ENCODE measurements around the gene KIZ.

Gene KIZ

DNA sequence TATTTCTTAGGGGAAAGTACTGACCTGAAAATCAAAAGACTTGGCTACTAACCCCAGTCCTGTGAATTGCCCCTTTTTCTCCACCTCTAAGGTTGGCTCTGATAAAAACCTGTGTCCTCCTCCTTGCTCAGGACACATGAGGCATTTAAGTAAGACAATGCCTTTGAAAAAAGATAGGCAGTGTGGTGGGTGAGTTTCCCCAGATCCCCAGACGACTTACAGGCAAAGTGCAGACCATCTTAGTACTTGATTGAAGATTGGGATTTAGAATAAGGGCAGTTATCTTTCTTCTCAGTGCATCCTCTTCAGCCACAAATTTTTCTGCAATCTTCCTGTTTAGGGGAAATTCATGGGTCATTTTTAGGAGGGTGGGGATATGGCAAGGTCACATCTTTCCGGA, 87.8 kb downstream of the KIZ start:
- TF ChIP-seq POLR2A (IDR thresholded peaks at IDR 0.05; ENCODE audit: extremely low read depth, insufficient read length) (no peak), MYC (IDR thresholded peaks at IDR 0.05; ENCODE audit: low read depth, low read length) (no peak), MAX (IDR thresholded peaks at IDR 0.05; ENCODE audit: low read depth, low read length) (no peak)
- TF ChIP-seq, protein P1, sequence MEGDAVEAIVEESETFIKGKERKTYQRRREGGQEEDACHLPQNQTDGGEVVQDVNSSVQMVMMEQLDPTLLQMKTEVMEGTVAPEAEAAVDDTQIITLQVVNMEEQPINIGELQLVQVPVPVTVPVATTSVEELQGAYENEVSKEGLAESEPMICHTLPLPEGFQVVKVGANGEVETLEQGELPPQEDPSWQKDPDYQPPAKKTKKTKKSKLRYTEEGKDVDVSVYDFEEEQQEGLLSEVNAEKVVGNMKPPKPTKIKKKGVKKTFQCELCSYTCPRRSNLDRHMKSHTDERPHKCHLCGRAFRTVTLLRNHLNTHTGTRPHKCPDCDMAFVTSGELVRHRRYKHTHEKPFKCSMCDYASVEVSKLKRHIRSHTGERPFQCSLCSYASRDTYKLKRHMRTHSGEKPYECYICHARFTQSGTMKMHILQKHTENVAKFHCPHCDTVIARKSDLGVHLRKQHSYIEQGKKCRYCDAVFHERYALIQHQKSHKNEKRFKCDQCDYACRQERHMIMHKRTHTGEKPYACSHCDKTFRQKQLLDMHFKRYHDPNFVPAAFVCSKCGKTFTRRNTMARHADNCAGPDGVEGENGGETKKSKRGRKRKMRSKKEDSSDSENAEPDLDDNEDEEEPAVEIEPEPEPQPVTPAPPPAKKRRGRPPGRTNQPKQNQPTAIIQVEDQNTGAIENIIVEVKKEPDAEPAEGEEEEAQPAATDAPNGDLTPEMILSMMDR (IDR thresholded peaks at IDR 0.05; ENCODE audit: low read depth, low read length) = no peak

DNA sequence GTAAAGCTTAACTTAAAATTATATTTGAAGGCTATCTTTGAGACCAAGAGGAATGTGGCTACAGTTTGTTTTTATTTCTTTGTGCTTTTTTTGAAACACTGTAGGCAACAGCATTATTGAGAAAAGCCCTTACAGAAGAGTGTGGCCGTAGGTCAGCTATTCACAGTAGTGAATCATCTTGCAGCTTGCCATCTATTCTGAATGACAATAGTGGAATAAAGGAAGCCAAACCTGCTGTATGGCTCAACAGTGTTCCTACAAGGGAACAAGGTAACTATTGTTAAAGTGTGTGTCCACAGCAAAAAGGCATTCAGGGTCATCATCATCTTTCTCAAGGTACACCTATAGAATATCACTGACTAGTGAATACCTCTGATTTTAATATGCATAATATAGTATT, 88.5 kb downstream of the KIZ start:
- no peak overlapping the region for H3K4me3 ChIP-seq (ENCODE audit: low read depth, low read length)
- no peak for DNase-seq (ENCODE audit: low read depth)
- TF ChIP-seq MAX (IDR thresholded peaks at IDR 0.05; ENCODE audit: low read depth, low read length) (no peak), POLR2A (IDR thresholded peaks at IDR 0.05; ENCODE audit: extremely low read depth, insufficient read length) (no peak), MYC (IDR thresholded peaks at IDR 0.05; ENCODE audit: low read depth, low read length) (no peak)
- TF ChIP-seq, protein P1 (IDR thresholded peaks at IDR 0.05; ENCODE audit: low read depth, low read length) = no peak

More for the DNA sequence above, 87.8 kb downstream of the KIZ start:
- DNase-seq (ENCODE audit: low read depth) = no peak
- no peak overlapping the region for H3K4me3 ChIP-seq (ENCODE audit: low read depth, low read length)

GRCh38 chr20:21219686-21220085, 93.8 kb downstream of the KIZ start:
- H3K4me3 ChIP-seq (ENCODE audit: low read depth, low read length) = no peak overlapping the region
- no peak for DNase-seq (ENCODE audit: low read depth)
- TF ChIP-seq, protein P1 (IDR thresholded peaks at IDR 0.05; ENCODE audit: low read depth, low read length) = no peak

- TF ChIP-seq MAX (IDR thresholded peaks at IDR 0.05; ENCODE audit: low read depth, low read length) (no peak), POLR2A (IDR thresholded peaks at IDR 0.05; ENCODE audit: extremely low read depth, insufficient read length) (no peak), MYC (IDR thresholded peaks at IDR 0.05; ENCODE audit: low read depth, low read length) (no peak)
- TF ChIP-seq, protein P1 (IDR thresholded peaks at IDR 0.05; ENCODE audit: low read depth, low read length) = no peak
These were observed 98.3 kb downstream of the KIZ start for GRCh38 chr20:21224217-21224616.

DNA sequence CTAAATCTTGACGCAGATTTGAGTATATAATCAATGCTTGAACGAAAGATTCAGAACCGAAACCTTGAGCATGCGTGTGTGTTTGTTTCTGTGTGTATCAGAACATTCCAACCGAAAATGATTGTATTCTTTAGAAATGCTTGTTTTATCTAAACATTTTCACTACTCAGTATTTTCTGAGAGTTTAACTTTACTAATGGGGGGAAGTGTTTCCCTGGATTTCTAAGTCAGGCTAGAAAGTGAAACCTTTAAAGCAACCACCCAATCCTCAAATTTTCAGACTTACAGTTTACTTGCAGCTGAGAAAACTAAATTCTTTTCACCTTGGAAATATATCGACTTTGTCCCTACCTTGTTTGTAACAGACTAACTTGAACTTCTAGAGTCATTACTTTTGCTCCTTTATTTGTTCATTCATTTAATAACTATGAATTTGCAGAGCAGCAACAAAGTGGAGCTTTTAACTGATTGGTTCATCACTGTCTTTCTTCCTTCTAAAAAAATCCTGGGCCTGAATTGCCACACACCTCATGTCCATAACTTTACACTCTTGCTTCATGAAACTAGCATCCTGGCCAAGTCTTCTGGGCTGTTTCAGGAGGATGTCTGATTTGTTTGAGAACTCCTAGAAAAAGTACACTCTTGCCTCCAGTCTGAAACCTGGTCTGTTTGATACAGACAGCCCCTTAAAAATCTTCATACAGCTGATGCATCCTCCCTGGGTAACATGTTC, 99.5 kb downstream of the KIZ start:
- H3K4me3 ChIP-seq (ENCODE audit: low read depth, low read length) = no peak overlapping the region
- TF ChIP-seq MAX (IDR thresholded peaks at IDR 0.05; ENCODE audit: low read depth, low read length) (no peak), MYC (IDR thresholded peaks at IDR 0.05; ENCODE audit: low read depth, low read length) (no peak), POLR2A (IDR thresholded peaks at IDR 0.05; ENCODE audit: extremely low read depth, insufficient read length) (no peak)
- TF ChIP-seq, protein P1 (IDR thresholded peaks at IDR 0.05; ENCODE audit: low read depth, low read length) = no peak
- no peak for DNase-seq (ENCODE audit: low read depth)

More at GRCh38 chr20:21224217-21224616, 98.3 kb downstream of the KIZ start:
- no peak for DNase-seq (ENCODE audit: low read depth)
- H3K4me3 ChIP-seq (ENCODE audit: low read depth, low read length) = no peak overlapping the region

DNA sequence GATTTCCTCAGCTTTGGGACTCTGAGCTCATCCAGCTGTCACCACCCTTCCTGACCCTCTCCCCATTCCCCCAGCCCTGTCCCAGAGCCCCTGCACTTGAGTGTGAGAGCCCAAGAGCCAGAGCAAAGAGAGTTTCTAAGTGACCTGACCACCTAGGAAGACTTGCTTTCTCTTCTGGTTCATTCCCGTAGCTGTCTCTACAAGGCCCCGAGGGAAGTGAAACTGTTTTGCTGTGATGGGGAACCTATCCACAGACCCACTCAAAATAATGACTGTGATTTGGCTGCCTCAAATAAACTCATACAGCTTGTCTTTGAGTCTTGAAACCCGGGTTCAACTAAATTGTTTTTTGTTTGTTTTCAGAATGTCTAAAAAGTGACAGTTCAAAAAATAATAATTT, 102.6 kb downstream of the KIZ start:
- no peak for DNase-seq (ENCODE audit: low read depth)
- no peak overlapping the region for H3K4me3 ChIP-seq (ENCODE audit: low read depth, low read length)
- TF ChIP-seq, protein P1 (IDR thresholded peaks at IDR 0.05; ENCODE audit: low read depth, low read length) = no peak
- TF ChIP-seq MAX (IDR thresholded peaks at IDR 0.05; ENCODE audit: low read depth, low read length) = no peak
- TF ChIP-seq POLR2A (IDR thresholded peaks at IDR 0.05; ENCODE audit: extremely low read depth, insufficient read length) = no peak
- no peak for TF ChIP-seq MYC (IDR thresholded peaks at IDR 0.05; ENCODE audit: low read depth, low read length)

Data from NB4 (cell line).